Mucosa of descending colon (tissue), 3 donors: ENCODE data around the gene IGSF8. TPM values are rescaled to one million over a fixed set of nuclear protein-coding genes. Genes with fewer than 3 reads are reported as not detected.

ENCODE experiments used
- ATAC-seq: fragments of 200-7000 bp; cut with Tn5 transposase; one replicate; pipeline ENCODE4 v1.9.1; 2020; ENCODE audit warnings: mild to moderate bottlenecking, moderate library complexity
- DNase-seq, 3 donors: peaks; one replicate each; pipeline ENCODE4 v3.0.0-alpha.2; 2020
- H3K36me3 ChIP-seq: fragments of 200-600 bp; one replicate; pipeline ENCODE4 v1.8.0; 2021; ENCODE audit warnings: low read depth, mild to moderate bottlenecking
- H3K4me1 ChIP-seq: fragments of 200-600 bp; one replicate; pipeline ENCODE4 v1.8.0; 2021; ENCODE audit warnings: low read depth, mild to moderate bottlenecking
- H3K4me3 ChIP-seq: fragments of 200-600 bp; one replicate; pipeline ENCODE4 v1.8.0; 2021; ENCODE audit warnings: mild to moderate bottlenecking
- H3K9me3 ChIP-seq: fragments of 200-600 bp; one replicate; pipeline ENCODE4 v1.8.0; 2021; ENCODE audit warnings: mild to moderate bottlenecking
- intact Hi-C, 2 donors: fragments of 100-400 bp; cut with DNase I in 1 of 2; cut with micrococcal nuclease in 1 of 2; formaldehyde crosslinking; loops; one replicate each; pipeline versions ENCODE4 v1.11.0 to v1.11.1; 2022; cut with DNase I, micrococcal nuclease
- total RNA-seq, 3 donors: library from RNA; stranded (reverse); fragmentation: NEBNext Ultra II Directional in 2 of 3; extraction: Animal tissue kit (Norgen Biotek cat#: 25700) in 2 of 3; gene quantifications; one replicate each; pipeline versions ENCODE4 v1.2.1 to v1.2.4, GENCODE V29; 2021 to 2023
- TF ChIP-seq, protein P1 (sequence below): fragments of 200-600 bp; IDR thresholded peaks from one replicate; pipeline ENCODE4 v1.8.0; 2022; ENCODE audit warnings: antibody characterized with exemption, mild to moderate bottlenecking
- donor health status: DM: no; HTN: no; CAD: no; lungs with moderate emphysema.
- donor health status: DM: no; HTN: no; CAD: no.
- donor health status: DM: no; HTN: yes; CAD: no.

IGSF8 gene
- total RNA-seq, 3 donors from 2014 or later = 38.3 to 65.0 (median 39.1) TPM

DNA sequence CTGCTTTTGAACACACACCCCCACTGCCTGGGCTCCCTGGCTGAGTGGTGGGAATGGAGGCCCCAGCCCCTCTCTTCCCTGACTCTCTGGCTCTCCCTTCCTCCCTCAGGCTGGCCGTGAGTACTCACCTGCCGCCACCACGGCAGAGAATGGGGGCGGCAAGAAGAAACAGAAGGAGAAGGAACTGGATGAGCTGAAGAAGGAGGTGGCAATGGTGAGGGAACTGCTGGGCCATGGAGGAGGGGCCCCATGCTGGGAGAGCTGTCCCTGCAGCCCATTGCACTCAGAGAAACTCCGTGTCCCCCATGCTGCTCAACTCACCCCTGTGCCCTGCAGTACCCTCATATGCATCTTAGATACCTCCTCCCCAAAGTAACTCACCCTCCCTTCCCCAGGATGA is 22.4 kb upstream of the IGSF8 start:
- DNase-seq (no peak), ATAC-seq (no peak)
- TF ChIP-seq, protein P1, sequence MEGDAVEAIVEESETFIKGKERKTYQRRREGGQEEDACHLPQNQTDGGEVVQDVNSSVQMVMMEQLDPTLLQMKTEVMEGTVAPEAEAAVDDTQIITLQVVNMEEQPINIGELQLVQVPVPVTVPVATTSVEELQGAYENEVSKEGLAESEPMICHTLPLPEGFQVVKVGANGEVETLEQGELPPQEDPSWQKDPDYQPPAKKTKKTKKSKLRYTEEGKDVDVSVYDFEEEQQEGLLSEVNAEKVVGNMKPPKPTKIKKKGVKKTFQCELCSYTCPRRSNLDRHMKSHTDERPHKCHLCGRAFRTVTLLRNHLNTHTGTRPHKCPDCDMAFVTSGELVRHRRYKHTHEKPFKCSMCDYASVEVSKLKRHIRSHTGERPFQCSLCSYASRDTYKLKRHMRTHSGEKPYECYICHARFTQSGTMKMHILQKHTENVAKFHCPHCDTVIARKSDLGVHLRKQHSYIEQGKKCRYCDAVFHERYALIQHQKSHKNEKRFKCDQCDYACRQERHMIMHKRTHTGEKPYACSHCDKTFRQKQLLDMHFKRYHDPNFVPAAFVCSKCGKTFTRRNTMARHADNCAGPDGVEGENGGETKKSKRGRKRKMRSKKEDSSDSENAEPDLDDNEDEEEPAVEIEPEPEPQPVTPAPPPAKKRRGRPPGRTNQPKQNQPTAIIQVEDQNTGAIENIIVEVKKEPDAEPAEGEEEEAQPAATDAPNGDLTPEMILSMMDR = no peak
- Histone ChIP-seq H3K9me3 (no peaks in the 10 kb centered on the region), H3K36me3 (no peaks in the 10 kb centered on the region), H3K4me3 (no peak overlapping the region), H3K4me1 (no peaks in the 10 kb centered on the region)
- intact Hi-C loops = no loop called here

DNA sequence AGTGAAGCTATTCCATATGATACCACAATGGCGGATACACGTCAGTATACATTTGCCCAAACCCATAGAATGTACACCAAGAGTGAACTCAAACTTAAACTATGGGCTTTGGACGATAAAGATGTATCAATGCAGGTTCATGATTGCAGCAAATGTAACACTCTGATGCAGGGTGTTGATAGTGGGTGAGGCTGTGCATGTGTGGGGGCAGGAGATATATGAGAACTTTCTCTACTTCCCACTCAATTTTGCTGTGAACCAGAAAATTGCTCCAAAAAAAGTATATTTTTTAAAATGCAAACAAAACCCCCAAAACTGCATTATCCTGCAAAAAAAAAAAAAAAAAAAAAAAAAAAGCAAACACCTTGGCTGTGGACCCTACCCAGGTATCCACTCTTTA is 20.5 kb upstream of the IGSF8 start:
- TF ChIP-seq, protein P1 = no peak
- ATAC-seq (no peak), DNase-seq (no peak)
- Histone ChIP-seq H3K4me3 (no peak overlapping the region), H3K36me3 (no peaks in the 10 kb centered on the region), H3K9me3 (no peaks in the 10 kb centered on the region), H3K4me1 (no peaks in the 10 kb centered on the region)
- intact Hi-C loops = no loop called here

DNA sequence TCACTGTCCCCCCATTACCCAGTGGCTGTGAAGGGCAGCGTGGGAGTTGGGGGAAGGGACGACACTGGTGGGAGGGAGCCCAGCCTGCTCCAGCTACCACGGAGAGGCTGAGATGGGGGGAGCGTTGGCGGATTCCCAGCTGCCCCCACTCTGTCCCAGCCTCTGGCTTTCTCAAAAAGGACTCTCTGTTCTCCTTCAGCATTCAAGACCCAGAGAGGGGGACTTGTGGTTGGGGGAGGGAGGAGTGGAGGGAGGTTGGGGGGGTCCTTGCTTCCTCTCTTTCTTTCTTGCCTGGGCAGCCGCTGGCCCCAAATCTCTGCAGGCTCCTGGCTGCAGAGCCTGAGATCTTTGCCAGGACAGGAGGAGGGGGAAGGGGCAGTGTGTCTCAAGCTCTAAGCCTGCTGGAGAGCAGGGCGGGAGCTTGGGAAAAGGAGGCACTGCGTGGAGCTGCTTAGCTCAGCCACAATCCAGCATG is 19.3 kb upstream of the IGSF8 start:
- Histone ChIP-seq H3K9me3 (no peaks in the 10 kb centered on the region), H3K36me3 (no peaks in the 10 kb centered on the region), H3K4me3 (no peak overlapping the region), H3K4me1 (no peaks in the 10 kb centered on the region)
- TF ChIP-seq, protein P1 = no peak
- ATAC-seq (no peak), DNase-seq (no peak)
- intact Hi-C loops = no loop called here

DNA sequence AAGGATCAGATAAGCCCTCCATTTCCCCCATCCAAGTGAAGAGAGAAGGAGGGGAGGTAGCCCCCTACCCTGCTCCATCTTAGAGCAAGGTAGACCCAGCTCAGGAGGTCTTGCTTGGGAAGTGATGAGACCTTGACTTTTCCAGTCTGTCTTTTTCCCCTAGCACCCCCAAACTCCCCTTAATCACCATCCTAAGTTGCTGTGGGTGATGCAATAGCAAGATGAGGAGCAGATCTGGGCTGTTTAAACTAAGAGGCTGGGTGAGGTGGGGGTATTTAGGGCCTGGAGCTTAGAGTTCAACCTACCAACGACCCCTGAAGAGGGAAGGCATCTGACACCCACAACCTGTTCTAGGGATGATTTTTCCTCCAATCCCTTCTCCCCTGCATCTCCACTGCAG is 18.9 kb upstream of the IGSF8 start:
- no peak for ATAC-seq
- H3K36me3 ChIP-seq = no peaks in the 10 kb centered on the region
- no peak for DNase-seq
- no peaks in the 10 kb centered on the region for H3K9me3 ChIP-seq
- TF ChIP-seq, protein P1 = no peak
- intact Hi-C loops = no loop called here
- H3K4me1 ChIP-seq = no peaks in the 10 kb centered on the region
- no peak overlapping the region for H3K4me3 ChIP-seq

DNA sequence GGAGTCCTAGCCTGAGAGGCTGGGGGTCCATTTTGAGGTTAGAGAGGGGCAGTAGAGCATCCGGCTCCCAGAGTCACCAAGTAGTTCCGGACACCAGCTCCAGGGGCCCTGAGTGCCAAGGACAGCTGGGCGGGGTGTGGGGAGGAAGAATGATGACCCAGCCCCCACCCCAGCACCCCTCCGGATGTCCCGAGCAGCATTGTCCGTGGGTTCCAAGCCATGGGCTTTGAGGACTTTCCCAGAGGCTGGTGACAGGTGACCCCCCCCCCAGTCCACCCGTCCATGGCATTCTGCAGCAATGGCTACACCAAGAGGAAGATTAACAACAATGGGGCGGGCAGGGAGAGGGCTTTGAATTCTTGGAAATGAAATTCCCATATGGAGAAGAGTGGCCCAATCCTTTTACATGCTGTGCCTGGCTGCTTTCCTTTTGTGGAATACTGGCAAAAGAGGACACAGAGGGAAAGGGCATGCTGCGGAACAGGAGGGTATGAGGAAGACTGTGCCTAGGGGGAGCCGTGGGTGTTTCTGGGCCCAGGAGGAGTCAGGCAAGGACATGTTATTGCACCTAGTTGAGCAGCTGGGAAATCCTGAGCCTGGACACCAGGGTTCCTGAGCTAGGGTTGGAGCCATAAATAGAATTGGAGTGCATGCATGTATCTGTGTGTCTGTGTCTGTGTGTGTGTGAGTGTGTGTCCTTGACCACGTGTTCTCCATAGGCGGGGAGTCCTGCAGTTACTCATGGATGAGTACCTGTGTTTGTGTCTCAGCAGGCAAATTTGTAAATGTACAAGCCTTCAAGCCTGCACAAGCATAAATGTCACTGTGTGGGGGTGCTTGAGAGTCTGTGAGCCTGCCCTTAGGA is 18.1 kb upstream of the IGSF8 start:
- no peaks in the 10 kb centered on the region for H3K36me3 ChIP-seq
- TF ChIP-seq, protein P1 = no peak
- DNase-seq = peak in 1 of 3 donors; percentile 21
- no peak overlapping the region for H3K4me3 ChIP-seq
- ATAC-seq = no peak
- intact Hi-C loops = no loop called here
- no peaks in the 10 kb centered on the region for H3K9me3 ChIP-seq
- no peaks in the 10 kb centered on the region for H3K4me1 ChIP-seq
